ENCODE data around the gene VSIG10L.

VSIG10L gene

DNA sequence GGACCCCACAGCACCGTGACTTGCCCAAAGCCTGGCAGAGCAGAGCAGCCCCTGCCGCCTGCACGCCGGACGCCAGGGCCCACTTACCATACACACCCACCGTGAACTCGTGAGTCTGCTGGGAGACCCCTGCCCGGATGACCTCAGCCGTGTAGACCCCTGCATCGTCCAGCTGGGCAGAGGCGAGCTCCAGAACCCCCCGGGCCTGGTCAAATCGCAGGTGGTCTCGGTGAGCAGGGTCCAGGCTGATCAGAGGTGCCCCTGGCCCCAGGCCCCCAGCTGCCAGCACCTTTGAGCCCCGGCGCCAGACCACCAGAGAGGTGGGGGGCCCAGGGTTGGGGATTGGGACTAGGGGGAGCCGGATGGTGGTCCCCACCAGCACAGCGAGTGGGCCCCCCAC is 873 bp downstream of the VSIG10L start:
- no peak for DNase-seq (ENCODE audit: low read depth, low spot score)
- H3K4me3 ChIP-seq (ENCODE audit: low read length): no peak overlapping the region

DNA sequence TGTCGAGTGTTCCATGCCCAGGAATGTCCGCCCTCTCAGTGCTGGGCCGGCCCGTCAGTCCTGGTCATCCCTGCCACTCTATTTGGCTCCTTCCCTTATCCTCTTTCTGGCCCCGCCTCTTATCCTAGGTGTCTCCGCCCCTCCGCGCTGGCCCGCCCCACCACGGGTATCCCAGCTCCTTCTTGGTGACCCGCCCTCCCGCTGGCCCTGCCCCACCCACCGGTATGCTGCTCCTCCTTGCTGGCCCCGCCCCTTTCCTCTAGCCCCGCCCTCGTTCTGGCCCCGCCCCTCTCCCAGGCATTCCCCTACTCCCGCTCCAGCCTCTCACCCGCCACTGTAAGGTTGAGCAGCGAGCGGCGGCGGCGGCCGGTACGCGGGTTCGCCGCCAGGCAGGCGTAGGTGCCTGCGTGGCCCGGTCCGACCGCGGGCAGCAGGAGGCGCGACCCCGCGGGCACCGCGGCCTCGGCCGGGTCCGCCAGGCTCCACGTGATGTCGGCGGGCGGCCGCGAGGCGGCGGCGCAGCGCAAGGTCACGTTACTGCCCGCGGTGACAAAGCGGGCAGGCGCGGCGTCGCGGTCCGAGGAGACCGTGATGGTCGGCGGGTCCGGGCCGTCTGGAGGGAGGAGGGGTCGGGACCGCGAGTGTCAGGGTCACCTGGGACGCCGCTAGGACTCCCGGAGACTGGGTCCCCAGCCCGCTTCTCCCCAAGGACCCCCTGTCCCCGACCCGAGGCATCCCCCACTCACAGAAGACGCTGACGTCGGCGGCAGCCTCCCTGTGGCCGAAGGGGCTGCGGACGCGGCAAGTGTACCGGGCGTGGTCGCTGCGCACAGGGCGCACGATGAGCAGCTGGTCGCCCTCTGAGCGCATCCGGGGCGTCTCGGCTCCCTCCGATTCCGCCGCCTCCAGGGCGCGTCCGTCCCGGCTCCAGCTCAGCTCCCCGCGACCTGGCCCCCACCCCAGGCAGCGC is 2.0 kb downstream of the VSIG10L start:
- peak overlapping the region; percentile 59 for H3K4me3 ChIP-seq (ENCODE audit: low read length)
- peak; percentile 82 for DNase-seq (ENCODE audit: low read depth, low spot score)

DNA sequence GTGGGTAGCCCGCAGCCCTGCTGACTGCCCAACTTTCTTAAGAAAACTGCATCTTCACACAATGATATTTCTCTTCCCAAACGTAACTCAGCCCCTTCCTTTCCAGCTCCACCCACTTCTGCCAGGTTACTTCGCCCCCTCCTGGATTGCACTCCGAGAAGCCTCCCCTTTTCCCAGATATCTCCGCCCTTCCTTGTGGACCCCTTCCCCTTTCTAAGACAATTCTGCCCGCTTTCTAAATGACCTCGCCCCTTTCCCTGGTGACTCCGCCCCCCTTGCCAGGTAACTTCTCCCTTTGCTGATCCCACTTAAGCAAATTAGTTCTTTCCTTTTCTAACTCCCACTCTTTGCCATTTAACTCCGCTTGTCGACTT is 2.6 kb downstream of the VSIG10L start:
- H3K4me3 ChIP-seq (ENCODE audit: low read length): peak overlapping the region; percentile 59
- no peak for DNase-seq (ENCODE audit: low read depth, low spot score)

DNA sequence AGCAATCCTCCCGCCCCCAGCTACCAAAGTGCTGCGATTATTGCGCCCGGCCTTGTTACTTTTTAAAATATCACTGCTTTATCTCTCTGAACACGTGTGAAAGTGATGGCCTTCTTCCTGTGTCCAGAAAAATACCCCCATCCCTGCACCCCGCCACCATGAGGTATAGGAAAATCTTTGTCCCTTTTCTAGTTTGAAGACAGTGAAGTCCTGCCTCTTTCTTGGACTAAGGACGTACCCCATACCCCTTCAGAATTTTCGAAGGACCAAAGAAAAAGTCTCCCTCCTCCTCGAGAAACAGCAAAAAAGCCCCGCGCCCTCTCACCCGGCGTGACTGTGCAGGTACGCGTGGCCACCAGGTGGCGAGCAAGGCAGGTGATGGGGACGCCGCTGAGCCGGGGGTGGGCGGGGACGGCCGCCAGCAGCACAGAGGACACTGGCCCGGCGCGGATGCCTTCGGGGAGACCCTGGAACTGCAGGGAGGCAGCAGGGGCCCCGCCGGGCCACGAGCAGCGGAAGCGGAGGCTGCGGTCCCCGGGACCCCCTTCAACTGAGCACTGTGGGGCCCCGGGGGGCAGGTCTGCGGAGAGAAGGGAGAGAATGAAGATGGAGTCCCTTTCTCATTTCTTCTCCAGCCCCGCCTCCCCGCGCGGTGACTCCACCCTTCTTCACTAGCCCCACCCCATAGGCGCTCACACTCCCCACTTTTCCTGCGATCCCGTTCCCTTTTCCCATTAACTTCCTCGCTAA is 3.2 kb downstream of the VSIG10L start:
- DNase-seq (ENCODE audit: low read depth, low spot score): peak; percentile 66
- peak overlapping the region; percentile 59 for H3K4me3 ChIP-seq (ENCODE audit: low read length)

DNA sequence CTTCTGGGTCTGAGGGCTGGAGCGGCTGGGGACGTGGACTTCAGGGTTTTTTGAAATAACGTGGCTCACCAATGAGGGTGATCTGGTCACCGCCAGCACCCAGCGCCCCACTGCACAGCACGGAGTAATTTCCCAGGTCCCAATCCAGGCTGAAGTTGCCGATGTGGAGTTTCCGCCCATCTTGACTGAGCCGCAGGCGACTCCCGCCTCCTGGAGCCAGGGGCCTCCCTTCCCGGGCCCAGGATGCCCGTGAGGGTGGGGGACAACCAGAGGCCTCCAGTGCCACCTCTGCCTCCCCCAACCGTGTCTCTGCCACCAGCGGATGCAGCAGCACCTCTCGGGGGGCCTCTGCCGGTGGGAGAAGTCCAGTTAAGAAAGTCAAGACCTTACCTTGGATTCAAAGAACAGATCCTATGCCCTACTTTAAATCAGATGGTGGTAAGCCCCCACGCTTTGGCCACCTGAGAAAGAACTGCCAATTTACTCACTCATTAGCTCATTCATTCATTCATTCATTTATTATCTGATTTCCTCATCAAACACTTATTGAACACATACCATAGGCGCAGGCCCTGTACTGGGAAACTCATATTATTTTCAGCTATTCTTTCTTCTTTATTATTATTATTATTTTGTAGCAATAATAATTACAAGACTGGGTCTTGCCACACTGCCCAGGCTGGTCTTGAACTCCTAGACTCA is 3.9 kb downstream of the VSIG10L start:
- no peak overlapping the region for H3K4me3 ChIP-seq (ENCODE audit: low read length)
- DNase-seq (ENCODE audit: low read depth, low spot score): no peak

DNA sequence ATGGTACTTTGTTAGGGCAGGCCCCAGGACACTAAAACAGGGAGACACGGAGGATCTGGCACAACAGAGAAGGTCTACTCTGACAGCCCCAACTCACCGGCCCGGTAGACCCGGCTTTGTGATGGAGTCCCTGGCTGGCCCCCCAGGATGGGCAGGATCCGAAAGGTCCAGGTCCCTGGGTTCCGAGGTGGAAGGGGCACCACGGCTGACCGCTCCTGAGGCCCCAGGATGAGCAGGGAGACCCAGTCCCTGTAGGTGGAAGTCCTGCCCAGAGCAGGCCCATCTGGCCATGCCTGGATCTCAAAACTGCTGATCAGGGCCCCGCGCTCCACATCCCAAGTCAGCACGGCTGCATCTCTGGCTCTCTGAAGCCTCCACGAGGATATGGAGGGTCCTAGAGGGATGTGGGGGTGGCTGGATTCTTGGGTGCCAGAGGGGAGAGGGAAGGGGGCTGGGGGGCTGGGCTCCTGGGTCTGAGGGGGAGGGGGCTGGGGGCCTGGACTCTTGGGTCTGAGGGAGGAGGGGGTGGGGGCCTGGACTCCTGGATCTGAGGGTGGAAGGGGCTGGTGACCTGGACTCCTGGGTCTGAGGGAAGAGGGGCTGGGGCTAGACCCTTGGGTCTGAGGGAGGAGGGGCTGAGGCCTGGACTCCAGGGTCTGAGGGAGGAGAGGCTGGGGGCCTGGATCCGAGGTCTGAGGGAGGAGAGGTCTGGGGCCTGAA is 4.6 kb downstream of the VSIG10L start:
- H3K4me3 ChIP-seq (ENCODE audit: low read length): no peak overlapping the region
- DNase-seq (ENCODE audit: low read depth, low spot score): no peak

DNA sequence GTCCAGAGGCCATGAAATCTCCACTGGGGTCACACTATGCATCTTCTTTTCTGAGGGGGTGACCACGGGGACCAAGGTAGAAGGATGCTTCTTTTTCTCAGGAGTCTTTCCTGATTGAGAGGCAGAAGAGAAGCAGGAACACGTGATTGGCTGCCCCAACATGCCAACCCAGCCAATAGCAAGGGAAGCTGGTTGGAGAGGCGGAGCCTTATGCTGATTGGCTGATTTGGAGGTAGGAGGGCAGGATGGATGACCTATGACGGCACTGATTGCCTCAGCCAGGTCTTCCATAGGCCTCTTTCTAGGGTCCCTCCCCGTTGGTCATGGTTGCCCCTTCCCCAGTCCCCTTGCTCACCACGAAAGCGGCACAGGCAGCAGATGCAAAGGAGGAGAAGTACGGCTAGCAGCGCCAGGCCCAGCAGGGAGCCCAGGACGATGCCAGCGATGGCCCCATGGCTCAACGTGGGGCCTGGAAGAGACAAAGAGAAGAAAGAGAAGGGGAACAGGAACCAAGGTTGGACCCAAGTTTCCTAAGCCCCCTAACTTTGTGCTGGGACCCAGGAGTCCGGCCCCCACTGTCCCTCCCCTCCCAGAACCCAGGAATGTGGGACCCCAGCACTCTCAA is 8.0 kb downstream of the VSIG10L start:
- no peak overlapping the region for H3K4me3 ChIP-seq (ENCODE audit: low read length)
- DNase-seq (ENCODE audit: low read depth, low spot score): peak; percentile 55

DNA sequence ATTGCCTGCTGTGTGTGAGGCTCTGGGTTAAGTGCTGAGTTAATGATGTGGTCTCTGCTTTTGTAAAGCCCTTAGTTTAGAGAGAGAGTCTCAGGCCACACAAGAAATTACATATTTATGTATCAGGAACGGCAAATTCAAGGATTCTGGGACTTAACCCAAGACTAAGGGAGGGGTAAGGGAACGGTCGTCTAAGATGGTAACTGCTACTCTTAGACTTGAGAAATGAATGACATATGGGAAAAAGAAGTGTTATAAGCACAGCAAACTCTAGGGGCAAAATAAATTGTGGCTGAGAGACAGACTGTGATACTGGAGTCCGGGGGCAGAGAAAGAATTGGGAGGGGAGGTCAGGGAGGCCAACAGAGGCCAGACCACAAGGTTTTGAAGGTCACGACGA is 10.2 kb downstream of the VSIG10L start:
- DNase-seq (ENCODE audit: low read depth, low spot score): no peak
- no peak overlapping the region for H3K4me3 ChIP-seq (ENCODE audit: low read length)

DNA sequence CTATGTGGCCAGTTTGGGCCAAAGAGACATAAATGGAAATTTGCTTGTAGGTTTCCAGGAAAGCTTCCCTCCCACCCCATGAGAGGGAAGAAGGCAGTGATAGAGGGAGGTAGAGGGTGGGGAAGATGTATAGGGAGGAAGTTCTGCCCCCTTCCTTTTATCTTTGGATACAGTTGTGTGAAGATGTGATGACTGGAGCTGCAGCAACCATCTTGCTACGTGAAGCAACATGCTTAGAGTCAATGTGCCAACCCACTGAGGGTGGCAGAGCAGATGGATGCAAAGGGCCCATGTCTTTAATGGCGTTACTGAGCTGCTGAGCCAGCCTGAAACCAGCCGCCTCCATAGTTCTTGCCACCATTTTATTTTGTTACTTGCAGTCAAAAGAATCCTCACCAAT is 10.7 kb downstream of the VSIG10L start:
- no peak for DNase-seq (ENCODE audit: low read depth, low spot score)
- no peak overlapping the region for H3K4me3 ChIP-seq (ENCODE audit: low read length)

DNA sequence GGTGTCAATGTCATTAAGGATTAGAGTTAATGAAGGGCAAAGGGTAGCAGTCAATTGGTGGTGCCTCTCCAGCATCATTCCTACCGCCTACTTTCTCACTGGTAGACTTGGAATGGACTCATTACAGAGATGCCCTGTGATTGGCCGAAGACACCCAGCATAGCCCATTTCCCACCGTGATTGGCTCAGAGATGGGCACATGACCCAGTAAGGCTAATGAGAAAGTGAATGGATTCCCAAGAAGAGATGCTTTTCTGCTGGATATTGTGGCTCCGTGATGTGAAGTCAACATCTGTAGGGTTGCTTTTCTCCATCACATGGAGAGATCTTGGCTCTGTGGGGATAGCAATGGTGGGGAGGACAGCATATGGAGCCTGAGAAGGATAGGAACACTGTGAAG is 11.6 kb downstream of the VSIG10L start:
- no peak for DNase-seq (ENCODE audit: low read depth, low spot score)
- no peak overlapping the region for H3K4me3 ChIP-seq (ENCODE audit: low read length)

DNA sequence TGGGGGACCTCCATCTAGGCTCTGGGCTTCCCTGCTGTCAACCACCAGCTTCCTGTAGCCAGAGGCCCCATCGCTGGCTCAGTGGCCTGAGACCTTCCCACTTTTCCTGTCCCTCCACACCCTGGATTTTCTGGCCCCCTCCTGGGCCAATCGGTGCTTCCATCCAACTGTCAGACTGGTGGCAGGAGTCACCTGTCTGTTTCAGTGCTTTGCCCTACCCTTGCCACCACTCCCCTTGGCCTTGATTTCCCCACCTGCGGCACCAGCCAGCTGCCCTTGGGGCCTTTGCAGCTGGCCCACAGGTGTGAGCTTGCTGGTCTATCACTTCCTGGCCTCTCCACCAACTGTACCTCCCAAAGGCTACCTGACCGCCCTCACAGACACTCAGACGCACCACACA is 12.5 kb downstream of the VSIG10L start:
- H3K4me3 ChIP-seq (ENCODE audit: low read length): no peak overlapping the region
- no peak for DNase-seq (ENCODE audit: low read depth, low spot score)

DNA sequence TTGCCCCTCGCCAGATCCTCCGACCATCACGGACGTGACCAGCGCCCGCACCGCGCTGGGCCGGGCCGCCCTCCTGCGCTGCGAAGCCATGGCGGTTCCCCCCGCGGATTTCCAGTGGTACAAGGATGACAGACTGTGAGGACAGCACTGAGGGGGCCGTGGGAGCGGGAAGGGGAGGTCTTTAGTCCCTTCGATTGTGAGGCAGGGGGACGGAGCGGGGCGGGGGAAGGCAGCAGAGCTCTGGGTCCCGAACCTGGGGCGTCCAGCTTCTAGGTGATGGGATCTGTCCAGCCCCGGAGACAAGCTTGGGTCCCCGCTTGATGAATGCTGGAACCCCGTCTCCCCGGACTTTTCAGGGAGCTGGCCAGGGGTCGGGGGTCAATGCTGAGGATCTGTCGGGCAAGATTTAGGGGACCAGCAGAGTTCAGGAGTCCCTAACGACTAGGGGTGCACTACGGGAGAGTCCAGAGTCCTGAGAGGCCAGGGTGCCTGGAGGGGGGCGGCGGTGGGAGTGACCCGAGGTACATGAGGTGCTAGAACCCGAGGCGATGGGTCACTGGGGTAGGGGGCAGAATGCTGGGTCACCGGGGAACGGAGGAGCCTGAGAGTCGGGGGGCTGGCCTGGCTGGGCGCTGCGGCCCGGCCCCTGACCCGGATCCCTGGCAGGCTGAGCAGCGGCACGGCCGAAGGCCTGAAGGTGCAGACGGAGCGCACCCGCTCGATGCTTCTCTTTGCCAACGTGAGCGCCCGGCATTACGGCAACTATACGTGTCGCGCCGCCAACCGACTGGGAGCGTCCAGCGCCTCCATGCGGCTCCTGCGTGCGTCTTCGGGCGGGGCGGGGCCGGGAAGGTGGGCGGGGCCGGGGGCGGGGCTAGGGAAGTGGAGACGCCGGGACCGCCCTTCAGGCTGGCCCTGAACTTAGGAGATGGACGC is 14.6 kb downstream of the VSIG10L start:
- peak; percentile 10 for DNase-seq (ENCODE audit: low read depth, low spot score)
- H3K4me3 ChIP-seq (ENCODE audit: low read length): peak overlapping the region; percentile 23

DNA sequence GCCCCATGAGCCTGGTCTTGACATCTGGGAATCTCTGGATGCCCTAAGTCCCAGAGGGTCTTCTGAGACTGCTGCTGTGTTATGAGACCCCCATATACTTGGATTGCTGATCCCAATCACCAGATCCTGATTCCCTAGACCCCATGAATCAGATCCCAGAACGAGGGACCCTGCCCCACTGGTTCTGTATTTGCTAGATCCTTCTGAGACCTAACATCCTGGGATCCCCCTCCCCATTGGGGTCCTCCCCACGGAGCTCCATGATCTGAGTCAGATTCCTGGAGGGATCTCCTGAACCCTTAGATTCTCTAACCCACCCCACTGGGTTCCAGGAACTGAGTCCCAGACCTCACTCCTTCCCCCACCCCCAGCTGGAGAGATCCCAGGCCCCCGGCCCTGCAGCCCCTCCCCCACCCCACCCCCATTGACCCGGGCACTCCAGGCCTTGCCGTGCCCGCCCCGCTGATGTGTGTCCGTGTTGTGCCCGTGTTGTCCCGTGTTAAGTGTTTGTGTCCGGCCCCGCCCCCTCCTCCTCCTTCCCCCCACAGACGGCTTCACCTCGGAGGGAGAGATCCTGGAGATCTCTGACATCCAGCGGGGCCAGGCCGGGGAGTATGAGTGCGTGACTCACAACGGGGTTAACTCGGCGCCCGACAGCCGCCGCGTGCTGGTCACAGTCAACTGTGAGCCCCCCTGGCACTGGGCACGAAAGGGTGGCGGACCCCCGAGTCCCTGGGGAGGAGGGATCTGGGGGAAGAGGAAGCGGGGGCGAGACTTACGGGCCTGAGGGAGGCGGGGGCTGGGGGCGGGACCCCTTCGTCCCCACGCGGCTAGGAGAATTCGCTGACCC is 15.5 kb downstream of the VSIG10L start:
- no peak overlapping the region for H3K4me3 ChIP-seq (ENCODE audit: low read length)
- DNase-seq (ENCODE audit: low read depth, low spot score): no peak

DNA sequence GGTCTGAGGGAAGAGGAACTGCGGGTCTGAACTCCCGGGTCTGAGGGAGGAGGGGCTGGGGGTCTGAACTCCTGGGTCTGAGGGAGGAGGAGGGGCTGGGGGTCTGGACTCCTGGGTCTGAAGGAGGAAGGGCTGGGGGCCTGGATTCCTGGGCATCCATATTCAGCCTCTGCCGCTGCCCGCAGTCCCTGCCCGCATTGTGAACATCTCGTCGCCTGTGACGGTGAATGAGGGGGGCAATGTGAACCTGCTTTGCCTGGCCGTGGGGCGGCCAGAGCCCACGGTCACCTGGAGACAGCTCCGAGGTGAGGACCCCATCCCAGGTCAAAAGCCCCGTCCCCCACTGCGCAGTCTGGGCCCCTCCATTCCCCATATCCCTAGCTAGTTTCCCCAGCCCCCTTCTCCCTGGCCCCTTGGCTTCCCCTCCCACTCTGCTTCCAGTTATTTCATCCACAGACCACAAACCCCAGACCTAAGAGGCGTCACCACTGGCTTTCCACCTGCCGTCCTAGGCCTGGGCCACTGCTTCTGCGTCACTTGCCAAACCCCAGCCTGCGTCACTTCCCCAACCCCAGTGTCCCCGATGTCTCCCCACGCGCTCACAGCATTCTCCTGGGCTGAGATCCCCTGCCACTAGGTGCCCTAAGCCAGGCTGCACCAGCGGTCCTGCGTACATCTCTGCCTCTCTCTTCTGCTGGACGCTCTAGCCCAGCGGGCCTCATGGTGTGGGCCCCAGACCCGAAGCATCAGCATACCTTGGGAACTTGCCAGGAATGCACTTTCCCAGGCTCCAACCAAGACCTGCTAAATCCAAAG is 16.6 kb downstream of the VSIG10L start:
- H3K4me3 ChIP-seq (ENCODE audit: low read length): no peak overlapping the region
- no peak for DNase-seq (ENCODE audit: low read depth, low spot score)

DNA sequence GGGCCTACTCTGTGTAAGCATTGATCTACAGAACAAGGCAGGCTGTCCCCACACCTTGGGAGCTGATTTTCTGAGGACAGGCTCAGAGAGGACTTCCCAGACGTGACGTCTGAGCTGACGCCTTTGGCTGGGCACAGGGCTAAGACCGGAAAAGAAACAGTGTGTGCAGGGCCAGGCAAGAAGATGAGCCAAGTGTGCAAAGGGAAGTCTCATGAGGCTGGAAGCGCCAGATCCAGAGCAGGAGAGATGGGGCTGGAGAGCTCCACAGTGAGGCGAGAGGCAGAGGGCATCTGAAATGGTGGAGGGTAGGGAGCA is 17.8 kb downstream of the VSIG10L start:
- no peak overlapping the region for H3K4me3 ChIP-seq (ENCODE audit: low read length)
- no peak for DNase-seq (ENCODE audit: low read depth, low spot score)

DNA sequence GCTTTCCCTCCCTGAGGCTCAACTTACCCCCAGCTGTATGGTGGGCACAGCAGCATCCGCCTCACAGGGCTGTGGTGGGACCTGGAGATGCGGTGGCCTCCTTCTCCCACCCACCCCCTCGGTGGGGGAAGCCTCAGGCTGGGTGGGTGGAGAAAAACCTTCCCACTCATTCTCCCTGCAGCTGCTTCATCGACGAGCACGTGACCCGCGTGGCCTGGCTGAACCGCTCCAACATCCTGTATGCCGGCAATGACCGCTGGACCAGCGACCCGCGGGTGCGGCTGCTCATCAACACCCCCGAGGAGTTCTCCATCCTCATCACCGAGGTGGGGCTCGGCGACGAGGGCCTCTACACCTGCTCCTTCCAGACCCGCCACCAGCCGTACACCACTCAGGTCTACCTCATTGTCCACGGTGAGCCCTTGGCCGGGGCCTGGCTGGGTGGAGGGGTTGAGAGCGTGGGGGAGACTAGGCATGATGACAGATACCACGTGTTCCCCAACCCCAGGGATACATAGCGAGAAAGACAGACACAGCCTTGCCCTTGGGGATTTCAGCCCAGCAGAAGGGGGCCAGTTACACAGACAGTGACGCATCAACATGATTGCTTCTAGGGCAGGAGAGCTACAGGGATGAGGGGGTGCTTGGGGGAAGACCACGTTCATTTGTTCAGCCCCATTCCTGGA is 18.3 kb downstream of the VSIG10L start:
- H3K4me3 ChIP-seq (ENCODE audit: low read length): no peak overlapping the region
- DNase-seq (ENCODE audit: low read depth, low spot score): peak; percentile 54
